GM12872 (cell line): ENCODE measurements around the gene CHKA.

Source experiments
- CTCF ChIP-seq: IDR thresholded peaks from 3 replicates; pipeline ENCODE4 v1.5.1; 2011; ENCODE audit warnings: low read depth, mild to moderate bottlenecking, low read length, moderate library complexity; ENCODE audit not compliant: insufficient read depth

CHKA gene

GRCh38 chr11:68077617-68078582 lies 43.3 kb downstream of the CHKA start:
- TF ChIP-seq CTCF = no peak

DNA sequence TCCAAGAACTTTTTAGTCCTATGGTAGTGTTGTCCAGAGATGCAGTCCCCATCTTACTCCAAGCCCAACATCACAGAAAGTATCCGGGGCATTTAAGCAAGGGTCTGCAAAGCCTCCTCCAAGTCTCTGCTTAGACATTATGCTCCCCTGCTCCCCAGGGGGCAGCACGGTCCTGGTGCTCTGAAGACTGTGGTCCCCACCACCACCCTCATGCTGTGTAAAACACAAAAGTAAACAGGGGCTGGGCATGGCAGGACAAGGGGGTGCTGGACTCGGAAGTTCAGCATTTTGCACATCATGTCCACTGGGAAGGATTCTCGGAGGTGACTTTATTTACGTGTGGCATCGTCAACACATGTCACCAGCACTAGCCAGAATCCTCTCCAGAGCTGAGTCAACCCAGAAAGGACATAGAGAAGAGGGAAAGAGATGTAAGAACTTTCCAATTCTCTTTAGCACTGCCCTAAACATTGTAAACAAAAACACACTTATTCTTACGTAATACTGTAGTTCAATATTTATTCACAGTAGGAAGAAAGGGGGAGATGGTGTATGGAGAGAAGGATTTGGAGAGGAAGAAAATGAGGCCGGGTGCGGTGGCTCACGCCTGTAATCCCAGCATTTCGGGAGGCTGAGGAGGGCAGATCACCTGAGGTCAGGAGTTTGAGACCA lies 44.7 kb downstream of the CHKA start:
- TF ChIP-seq CTCF = peak; percentile 37; the same call in 2 of the 3 replicates

GRCh38 chr11:68074584-68075352 lies 46.4 kb downstream of the CHKA start:
- no peak for TF ChIP-seq CTCF

GRCh38 chr11:68071281-68072048 lies 49.7 kb downstream of the CHKA start:
- no peak for TF ChIP-seq CTCF

DNA sequence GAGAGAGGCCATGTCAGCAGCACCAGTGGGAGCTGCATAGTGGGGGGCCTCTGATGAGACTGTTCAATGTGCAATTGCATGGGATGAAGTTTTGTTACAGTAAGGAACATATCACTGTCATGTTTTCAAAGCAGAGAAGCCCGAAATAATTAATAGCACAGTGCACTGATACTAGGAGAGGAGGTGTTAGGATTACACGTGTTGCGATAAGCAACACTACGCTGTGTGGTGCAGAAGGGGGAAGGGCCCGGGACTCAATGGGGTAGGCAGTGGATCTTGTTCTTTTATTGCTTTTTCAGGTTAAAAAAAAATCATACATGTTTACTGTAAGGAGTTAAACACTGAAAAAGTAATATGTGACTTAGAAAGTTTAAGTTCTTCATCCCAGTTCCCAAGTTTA lies 53.2 kb downstream of the CHKA start:
- TF ChIP-seq CTCF = no peak

GRCh38 chr11:68066742-68067141 lies 54.4 kb downstream of the CHKA start:
- no peak for TF ChIP-seq CTCF

DNA sequence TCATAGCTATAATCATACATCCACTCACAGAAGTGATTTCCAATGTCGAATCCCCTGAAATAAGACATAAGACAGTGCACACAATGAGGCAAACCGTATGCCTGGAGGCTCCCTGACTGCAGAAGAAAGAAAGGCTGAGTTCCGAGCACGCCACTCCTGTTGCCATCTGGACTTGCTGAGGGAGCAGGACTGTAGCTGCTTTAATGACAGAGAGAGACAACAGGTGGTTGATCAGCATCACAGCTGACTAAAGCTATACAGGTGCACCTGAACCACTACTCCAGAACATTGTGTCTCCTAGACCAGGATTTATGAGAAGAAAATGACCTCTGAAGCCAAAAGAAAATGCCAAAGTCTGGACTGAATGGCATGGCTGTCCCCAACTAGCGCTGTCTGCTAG lies 55.3 kb downstream of the CHKA start:
- TF ChIP-seq CTCF = no peak
